Lower leg skin (tissue), 3 donors: ENCODE data around the gene ZDHHC6.

Experiments
- POLR2A ChIP-seq, 2 donors: fragments of 450-650 bp; IDR thresholded peaks; one replicate each; pipeline ENCODE4 v1.6.1; 2016 to 2017; ENCODE audit warnings: antibody characterized with exemption in 2 of 2, mild to moderate bottlenecking in 1 of 2, moderate library complexity in 1 of 2
- TF ChIP-seq, protein P1 (sequence below), 3 donors: fragments of 450-650 bp; IDR thresholded peaks; one replicate each; pipeline ENCODE4 v1.5.1; 2016; ENCODE audit warnings: antibody characterized with exemption in 3 of 3, mild to moderate bottlenecking in 3 of 3, moderate library complexity in 2 of 3

GRCh38 chr10:112395809-112396530 lies 50.7 kb downstream of the ZDHHC6 start:
- TF ChIP-seq, protein P1, sequence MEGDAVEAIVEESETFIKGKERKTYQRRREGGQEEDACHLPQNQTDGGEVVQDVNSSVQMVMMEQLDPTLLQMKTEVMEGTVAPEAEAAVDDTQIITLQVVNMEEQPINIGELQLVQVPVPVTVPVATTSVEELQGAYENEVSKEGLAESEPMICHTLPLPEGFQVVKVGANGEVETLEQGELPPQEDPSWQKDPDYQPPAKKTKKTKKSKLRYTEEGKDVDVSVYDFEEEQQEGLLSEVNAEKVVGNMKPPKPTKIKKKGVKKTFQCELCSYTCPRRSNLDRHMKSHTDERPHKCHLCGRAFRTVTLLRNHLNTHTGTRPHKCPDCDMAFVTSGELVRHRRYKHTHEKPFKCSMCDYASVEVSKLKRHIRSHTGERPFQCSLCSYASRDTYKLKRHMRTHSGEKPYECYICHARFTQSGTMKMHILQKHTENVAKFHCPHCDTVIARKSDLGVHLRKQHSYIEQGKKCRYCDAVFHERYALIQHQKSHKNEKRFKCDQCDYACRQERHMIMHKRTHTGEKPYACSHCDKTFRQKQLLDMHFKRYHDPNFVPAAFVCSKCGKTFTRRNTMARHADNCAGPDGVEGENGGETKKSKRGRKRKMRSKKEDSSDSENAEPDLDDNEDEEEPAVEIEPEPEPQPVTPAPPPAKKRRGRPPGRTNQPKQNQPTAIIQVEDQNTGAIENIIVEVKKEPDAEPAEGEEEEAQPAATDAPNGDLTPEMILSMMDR (IDR thresholded peaks at IDR 0.05), result no peak
- TF ChIP-seq POLR2A (IDR thresholded peaks at IDR 0.05), result no peak
